MM.1S (cell line): ENCODE measurements around the gene CHRD.

Experiments
- DNase-seq: peaks from one replicate; pipeline ENCODE4 v3.0.0-alpha.2; 2015
- H2AFZ ChIP-seq: fragments of 300-600 bp; sonication (generic); 2 replicates; pipeline ENCODE4 v1.6.0; 2016; ENCODE audit warnings: antibody characterized with exemption, low read length
- H3F3A ChIP-seq: fragments of 300-600 bp; sonication (generic); 2 replicates; pipeline ENCODE4 v1.6.1; 2016; ENCODE audit warnings: mild to moderate bottlenecking, antibody characterized with exemption, low read length, moderate library complexity, mixed read lengths; ENCODE audit not compliant: insufficient read depth
- H3K27ac ChIP-seq: fragments of 300-600 bp; sonication (generic); 2 replicates; pipeline ENCODE4 v1.5.1; 2016; ENCODE audit warnings: mild to moderate bottlenecking, low read length
- H3K27me3 ChIP-seq: fragments of 300-600 bp; sonication (generic); replicated peaks from 2 replicates; pipeline ENCODE4 v1.6.0; 2016; ENCODE audit warnings: low read length; ENCODE audit not compliant: insufficient read depth
- H3K36me3 ChIP-seq: fragments of 300-600 bp; sonication (generic); replicated peaks from 2 replicates; pipeline ENCODE4 v1.6.1; 2016; ENCODE audit warnings: mild to moderate bottlenecking, low read length, mixed read lengths; ENCODE audit not compliant: insufficient read depth
- H3K4me1 ChIP-seq: fragments of 300-600 bp; sonication (generic); 2 replicates; pipeline ENCODE4 v1.6.1; 2016; ENCODE audit warnings: low read length, mixed read lengths
- H3K4me2 ChIP-seq: fragments of 300-600 bp; sonication (generic); 2 replicates; pipeline ENCODE4 v1.6.0; 2016; ENCODE audit warnings: low read depth, low read length
- H3K4me3 ChIP-seq: fragments of 300-600 bp; sonication (generic); 2 replicates; pipeline ENCODE4 v1.5.1; 2016; ENCODE audit warnings: low read length, mixed read lengths
- H3K79me2 ChIP-seq: fragments of 300-600 bp; sonication (generic); 2 replicates; pipeline ENCODE4 v1.6.1; 2016; ENCODE audit warnings: mixed run types, low read length, mixed read lengths
- H3K9ac ChIP-seq: fragments of 300-600 bp; sonication (generic); 2 replicates; pipeline ENCODE4 v1.6.1; 2016; ENCODE audit warnings: low read length, mixed read lengths
- H3K9me2 ChIP-seq: fragments of 300-600 bp; sonication (generic); replicated peaks from 2 replicates; pipeline ENCODE4 v1.6.1; 2016; ENCODE audit warnings: mild to moderate bottlenecking, low read length, mixed read lengths; ENCODE audit not compliant: insufficient read depth
- H3K9me3 ChIP-seq: fragments of 300-600 bp; sonication (generic); replicated peaks from 2 replicates; pipeline ENCODE4 v1.6.1; 2016; ENCODE audit warnings: mild to moderate bottlenecking, low read length, mixed read lengths; ENCODE audit not compliant: insufficient read depth
- H4K20me1 ChIP-seq: fragments of 300-600 bp; sonication (generic); 2 replicates; pipeline ENCODE4 v1.6.1; 2016; ENCODE audit warnings: mild to moderate bottlenecking, low read length, moderate library complexity, mixed read lengths; ENCODE audit not compliant: insufficient read depth
- EZH2 ChIP-seq: fragments of 300-600 bp; sonication (generic); optimal IDR thresholded peaks from 2 replicates; pipeline ENCODE3; 2017; ENCODE audit warnings: low read depth, mild to moderate bottlenecking, antibody characterized with exemption, low read length, mixed read lengths
- EZH2phosphoT487 ChIP-seq: fragments of 300-600 bp; sonication (generic); IDR thresholded peaks from 2 replicates; pipeline ENCODE4 v1.6.1; 2018; ENCODE audit warnings: antibody characterized with exemption, low read length
- TF ChIP-seq, protein P1 (sequence below): fragments of 300-600 bp; sonication (generic); IDR thresholded peaks from 2 replicates; pipeline ENCODE4 v1.5.1; 2016; ENCODE audit warnings: antibody characterized with exemption, low read length, mixed read lengths

CHRD gene

DNA sequence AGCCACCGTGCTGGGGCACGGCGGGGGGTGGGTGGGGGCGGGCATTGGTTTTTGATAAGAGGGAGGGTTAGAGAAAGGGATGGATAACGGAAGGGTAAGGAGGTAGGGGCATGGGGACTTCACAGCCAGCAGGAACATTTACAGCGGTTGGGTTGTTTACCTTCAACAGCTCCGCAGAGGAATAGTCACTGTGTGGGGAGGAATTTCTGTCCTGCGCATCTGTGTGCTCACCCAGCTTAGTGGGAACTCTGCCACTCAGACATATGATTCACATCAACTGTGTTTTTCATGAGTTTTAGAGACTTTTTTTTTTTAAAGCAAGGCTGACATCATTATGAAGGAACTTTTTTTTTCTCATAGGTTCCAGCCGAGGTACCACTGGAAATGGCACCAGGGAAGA, 19.6 kb downstream of the CHRD start:
- no peak overlapping the region for H3K4me2 ChIP-seq

GRCh38 chr3:184405075-184406030, 25.5 kb downstream of the CHRD start:
- TF ChIP-seq EZH2phosphoT487, result no peak
- no peak for TF ChIP-seq EZH2
- TF ChIP-seq, protein P1, sequence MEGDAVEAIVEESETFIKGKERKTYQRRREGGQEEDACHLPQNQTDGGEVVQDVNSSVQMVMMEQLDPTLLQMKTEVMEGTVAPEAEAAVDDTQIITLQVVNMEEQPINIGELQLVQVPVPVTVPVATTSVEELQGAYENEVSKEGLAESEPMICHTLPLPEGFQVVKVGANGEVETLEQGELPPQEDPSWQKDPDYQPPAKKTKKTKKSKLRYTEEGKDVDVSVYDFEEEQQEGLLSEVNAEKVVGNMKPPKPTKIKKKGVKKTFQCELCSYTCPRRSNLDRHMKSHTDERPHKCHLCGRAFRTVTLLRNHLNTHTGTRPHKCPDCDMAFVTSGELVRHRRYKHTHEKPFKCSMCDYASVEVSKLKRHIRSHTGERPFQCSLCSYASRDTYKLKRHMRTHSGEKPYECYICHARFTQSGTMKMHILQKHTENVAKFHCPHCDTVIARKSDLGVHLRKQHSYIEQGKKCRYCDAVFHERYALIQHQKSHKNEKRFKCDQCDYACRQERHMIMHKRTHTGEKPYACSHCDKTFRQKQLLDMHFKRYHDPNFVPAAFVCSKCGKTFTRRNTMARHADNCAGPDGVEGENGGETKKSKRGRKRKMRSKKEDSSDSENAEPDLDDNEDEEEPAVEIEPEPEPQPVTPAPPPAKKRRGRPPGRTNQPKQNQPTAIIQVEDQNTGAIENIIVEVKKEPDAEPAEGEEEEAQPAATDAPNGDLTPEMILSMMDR, result no peak
- Histone ChIP-seq H3K27ac (no peak overlapping the region), H4K20me1 (no peaks in the 10 kb centered on the region), H3K9ac (no peak overlapping the region), H3K9me3 (no peaks in the 10 kb centered on the region), H2AFZ (no peak overlapping the region), H3K4me3 (no peak overlapping the region), H3K4me1 (no peaks in the 10 kb centered on the region), H3K27me3 (0 out of 2 replicates have a peak, but pooled peaks cover 3% of the 10 kb centered on the region), H3K36me3 (no peaks in the 10 kb centered on the region), H3K4me2 (no peak overlapping the region), H3K79me2 (no peaks in the 10 kb centered on the region), H3K9me2 (no peaks in the 10 kb centered on the region), H3F3A (no peaks in the 10 kb centered on the region)
- DNase-seq, result no peak

More for the DNA sequence above, 19.6 kb downstream of the CHRD start:
- Histone ChIP-seq H3K4me1 (no peaks in the 10 kb centered on the region), H3K36me3 (no peaks in the 10 kb centered on the region), H3K4me3 (no peak overlapping the region), H3K9me2 (no peaks in the 10 kb centered on the region), H3K9ac (no peak overlapping the region), H3K9me3 (no peaks in the 10 kb centered on the region), H3K27me3 (0 out of 2 replicates have a peak, but pooled peaks cover 11% of the 10 kb centered on the region), H3F3A (no peaks in the 10 kb centered on the region), H2AFZ (no peak overlapping the region), H3K27ac (no peak overlapping the region), H3K79me2 (no peaks in the 10 kb centered on the region), H4K20me1 (no peaks in the 10 kb centered on the region)
- no peak for TF ChIP-seq EZH2phosphoT487
- TF ChIP-seq EZH2, result no peak
- TF ChIP-seq, protein P1, result no peak
- no peak for DNase-seq

DNA sequence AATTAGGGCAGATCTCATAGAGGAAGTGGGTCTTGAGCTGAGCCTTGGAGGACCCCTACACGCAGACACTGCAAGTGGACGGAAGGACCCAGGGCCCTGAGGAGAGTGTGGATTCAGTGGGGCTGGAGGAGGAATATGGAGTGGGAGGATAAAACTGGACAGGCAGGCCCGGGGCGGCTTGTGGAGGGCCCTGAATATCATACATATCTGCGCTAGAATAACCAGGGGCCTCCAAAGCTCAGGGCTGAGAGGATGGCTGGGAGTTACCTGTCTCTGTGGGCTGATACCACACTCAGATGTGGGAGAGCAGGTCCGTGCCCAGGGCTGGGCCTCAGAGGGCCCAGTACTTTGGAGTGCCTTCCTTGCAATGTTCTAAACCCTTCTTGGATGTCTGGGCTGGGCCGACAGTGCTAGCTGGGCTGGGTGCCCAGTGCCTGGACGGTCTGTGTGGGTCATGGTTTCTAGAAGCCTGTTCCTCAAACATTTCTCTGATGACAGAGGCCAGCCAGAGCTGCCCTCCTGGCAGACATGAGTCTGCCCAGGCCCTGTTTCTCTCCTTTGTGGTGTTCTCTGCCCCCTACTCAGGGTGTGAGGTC, 29.6 kb downstream of the CHRD start:
- no peak overlapping the region for H3K4me3 ChIP-seq

More for the DNA sequence above, 29.6 kb downstream of the CHRD start:
- TF ChIP-seq EZH2phosphoT487, result no peak
- Histone ChIP-seq H3K79me2 (no peaks in the 10 kb centered on the region), H3F3A (no peaks in the 10 kb centered on the region), H2AFZ (no peak overlapping the region), H3K9ac (no peak overlapping the region), H3K27ac (no peak overlapping the region), H3K4me2 (no peak overlapping the region), H3K27me3 (no peaks in the 10 kb centered on the region), H3K9me3 (no peaks in the 10 kb centered on the region), H3K9me2 (no peaks in the 10 kb centered on the region), H4K20me1 (no peaks in the 10 kb centered on the region), H3K36me3 (no peaks in the 10 kb centered on the region), H3K4me1 (no peaks in the 10 kb centered on the region)
- no peak for DNase-seq
